Erythroblast (primary cell): ENCODE data around the gene IFT172.
"Not testable (repeated sequence)": the region's sequence is repeated elsewhere in the genome, so short reads cannot be mapped to it uniquely, and the experiment has no call there.

Source experiments
- GATA1 ChIP-seq: IDR thresholded peaks from 2 replicates; pipeline ENCODE4 v1.6.1; 2011; ENCODE audit warnings: low read depth, mild to moderate bottlenecking, control low read depth, low read length, moderate library complexity
- POLR2A ChIP-seq: IDR thresholded peaks from 2 replicates; pipeline ENCODE4 v1.6.1; 2011; ENCODE audit warnings: mild to moderate bottlenecking, low read length

GRCh38 chr2:27538839-27539450, 49.4 kb upstream of the IFT172 start:
- not testable (repeated sequence) for TF ChIP-seq POLR2A, GATA1
